ENCODE measurements around the gene NEDD8. TPM values are rescaled to one million over a fixed set of nuclear protein-coding genes. Genes with fewer than 3 reads are reported as not detected.

NEDD8 gene
- total RNA-seq, 1 experiment from 2014 or later: 214 TPM

DNA sequence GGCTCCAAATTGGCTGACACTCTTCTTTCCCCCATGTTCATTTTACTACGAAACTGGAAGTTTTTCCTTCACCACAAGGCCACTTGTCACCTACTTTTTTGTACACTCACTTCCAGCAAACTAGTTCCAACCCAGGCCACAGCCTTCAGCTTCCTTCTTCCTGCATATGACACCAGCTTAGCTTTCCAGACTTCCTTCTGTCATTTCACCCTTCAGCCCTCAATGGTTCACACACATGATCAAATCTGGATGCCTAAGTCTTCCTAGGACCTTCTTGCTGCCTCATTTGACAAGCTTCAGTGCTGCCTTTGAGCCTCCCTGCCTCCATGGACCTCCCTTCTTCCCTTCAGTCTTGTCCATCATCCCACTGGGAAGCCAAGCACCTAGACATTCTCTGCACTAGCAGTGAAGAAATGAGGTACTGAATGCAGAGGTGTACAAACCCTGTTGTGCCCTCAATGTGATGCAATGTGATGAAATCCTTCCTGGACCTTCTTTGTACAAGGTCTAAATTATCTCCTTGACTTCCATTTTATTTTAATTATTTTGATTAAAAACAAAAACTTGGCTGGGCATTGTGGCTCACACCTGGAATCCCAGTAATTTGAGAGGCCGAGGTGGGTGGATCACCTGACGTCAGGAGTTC, 64.6 kb downstream of the NEDD8 start:
- H3T11ph ChIP-seq (ENCODE audit: low read length): no peak overlapping the region
- H4K5ac ChIP-seq (ENCODE audit: insufficient read length, low read depth, low read length): no peak overlapping the region
- no peak overlapping the region for H3K56ac ChIP-seq (ENCODE audit: insufficient read length, low read depth, low read length)
- no peaks in the 10 kb centered on the region for H3K79me1 ChIP-seq (ENCODE audit: insufficient read depth, low read depth, low read length, poor library complexity, severe bottlenecking)
- no peak overlapping the region for H2BK120ac ChIP-seq (ENCODE audit: low read depth, low read length, poor library complexity, severe bottlenecking)
- H3K23ac ChIP-seq (ENCODE audit: insufficient read length, low read depth, low read length): no peak overlapping the region
- no CpG with 5 or more reads among the region's 3 CpGs for WGBS (ENCODE audit: extremely low coverage, insufficient read length, low lambda C conversion rate)
- no peaks in the 10 kb centered on the region; the same call in 1 of the 2 replicates for H3K27me3 Mint-ChIP-seq (ENCODE audit: low read depth)
- no peak overlapping the region for H2BK5ac ChIP-seq (ENCODE audit: insufficient read length, low read length)
- no peak overlapping the region for H2BK15ac ChIP-seq (ENCODE audit: low read depth, low read length)
- no peak for DNase-seq
- H3K9me3 ChIP-seq (ENCODE audit: control insufficient read depth, low read depth, low read length): no peaks in the 10 kb centered on the region
- H3K18ac ChIP-seq (ENCODE audit: insufficient read length, low read depth, low read length): no peak overlapping the region
- H3K27ac ChIP-seq (ENCODE audit: insufficient read length, low read depth, low read length): no peak overlapping the region
- H3K27me3 ChIP-seq (ENCODE audit: insufficient read depth, low read length): no peaks in the 10 kb centered on the region
- H3K4me2 ChIP-seq (ENCODE audit: insufficient read depth, insufficient read length, low read length): no peak overlapping the region
- H2AFZ ChIP-seq (ENCODE audit: low read length): no peak overlapping the region
- H3K4ac ChIP-seq (ENCODE audit: low read depth, low read length): no peak overlapping the region
- no peak overlapping the region for H4K91ac ChIP-seq (ENCODE audit: insufficient read length, low read depth, low read length)
- no peak overlapping the region for H3K9ac ChIP-seq (ENCODE audit: extremely low read depth, insufficient read length, low read length)
- H3K14ac ChIP-seq (ENCODE audit: insufficient read depth, low read length): no peak overlapping the region
- no peak overlapping the region; a peak in 2 of 7 replicates for H3K27ac Mint-ChIP-seq
- peaks cover 5 to 7% of the 10 kb centered on the region in 2 experiments; a peak in 3 of 4 replicates for H3K4me1 Mint-ChIP-seq
- no peak overlapping the region for H4K8ac ChIP-seq (replicated peaks; ENCODE audit: insufficient read length, low read depth, low read length)
- no peaks in the 10 kb centered on the region for H3K4me1 ChIP-seq (ENCODE audit: insufficient read depth, low read length)
- H2AK5ac ChIP-seq (ENCODE audit: insufficient read length, low read length): no peak overlapping the region
- H3K23me2 ChIP-seq (ENCODE audit: insufficient read length, low read depth, low read length, poor library complexity, severe bottlenecking): peaks cover 8% of the 10 kb centered on the region
- TF ChIP-seq, protein P1, sequence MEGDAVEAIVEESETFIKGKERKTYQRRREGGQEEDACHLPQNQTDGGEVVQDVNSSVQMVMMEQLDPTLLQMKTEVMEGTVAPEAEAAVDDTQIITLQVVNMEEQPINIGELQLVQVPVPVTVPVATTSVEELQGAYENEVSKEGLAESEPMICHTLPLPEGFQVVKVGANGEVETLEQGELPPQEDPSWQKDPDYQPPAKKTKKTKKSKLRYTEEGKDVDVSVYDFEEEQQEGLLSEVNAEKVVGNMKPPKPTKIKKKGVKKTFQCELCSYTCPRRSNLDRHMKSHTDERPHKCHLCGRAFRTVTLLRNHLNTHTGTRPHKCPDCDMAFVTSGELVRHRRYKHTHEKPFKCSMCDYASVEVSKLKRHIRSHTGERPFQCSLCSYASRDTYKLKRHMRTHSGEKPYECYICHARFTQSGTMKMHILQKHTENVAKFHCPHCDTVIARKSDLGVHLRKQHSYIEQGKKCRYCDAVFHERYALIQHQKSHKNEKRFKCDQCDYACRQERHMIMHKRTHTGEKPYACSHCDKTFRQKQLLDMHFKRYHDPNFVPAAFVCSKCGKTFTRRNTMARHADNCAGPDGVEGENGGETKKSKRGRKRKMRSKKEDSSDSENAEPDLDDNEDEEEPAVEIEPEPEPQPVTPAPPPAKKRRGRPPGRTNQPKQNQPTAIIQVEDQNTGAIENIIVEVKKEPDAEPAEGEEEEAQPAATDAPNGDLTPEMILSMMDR (conservative IDR thresholded peaks at IDR 0.05): no peak
- H2BK12ac ChIP-seq (ENCODE audit: insufficient read length, low read depth, low read length): no peak overlapping the region
- H3K79me2 ChIP-seq (ENCODE audit: insufficient read depth, low read length): no peaks in the 10 kb centered on the region
- H2BK20ac ChIP-seq (ENCODE audit: low read depth, low read length, poor library complexity, severe bottlenecking): no peak overlapping the region
- H3K9me3 Mint-ChIP-seq: no peaks in the 10 kb centered on the region; a peak in 1 of 5 replicates
- H3K36me3 Mint-ChIP-seq (ENCODE audit: insufficient read depth in 1 of 3, low read depth in 3 of 3): peaks cover 4 to 37% (median 19%) of the 10 kb centered on the region in 3 experiments
- H3K4me3 Mint-ChIP-seq: no peak overlapping the region; a peak in 1 of 5 replicates
- H4K20me1 ChIP-seq (ENCODE audit: control insufficient read depth, insufficient read depth, insufficient read length): no peaks in the 10 kb centered on the region

Other genes starting within 250 kb of the NEDD8 start
- gene DHRS4L2, start 243.4 kb downstream of the NEDD8 start, total RNA-seq (2021): 9.7 and 10.2 TPM in 2 replicates
- 4.7 and 5.8 TPM in 2 replicates for gene CARMIL3, start 180.4 kb downstream of the NEDD8 start, total RNA-seq (2021)
- not detected in 2 replicates for gene CPNE6, start 160.8 kb downstream of the NEDD8 start, total RNA-seq (2021)
- 48.9 and 50.2 TPM in 2 replicates for gene PCK2, start 138.1 kb downstream of the NEDD8 start, total RNA-seq (2021)
- gene DCAF11, start 117.6 kb downstream of the NEDD8 start, total RNA-seq (2021): 73.4 and 74.3 TPM in 2 replicates
- gene NRL, start 117.4 kb downstream of the NEDD8 start, total RNA-seq (2021): 2.2 and 2.5 TPM in 2 replicates
- gene FITM1, start 101.7 kb downstream of the NEDD8 start, total RNA-seq (2021): 0.31 and 0.72 TPM in 2 replicates
- 109 TPM in 2 replicates for gene PSME1, start 96.2 kb downstream of the NEDD8 start, total RNA-seq (2021)
- gene EMC9, start 90.8 kb downstream of the NEDD8 start, total RNA-seq (2021): 52.9 and 55.9 TPM in 2 replicates
- 125 and 126 TPM in 2 replicates for gene PSME2, start 85.8 kb downstream of the NEDD8 start, total RNA-seq (2021)
- 67.8 and 87.3 TPM in 2 replicates for gene RNF31, start 84.9 kb downstream of the NEDD8 start, total RNA-seq (2021)
- 20.9 and 27.6 TPM in 2 replicates for gene IRF9, start 71.1 kb downstream of the NEDD8 start, total RNA-seq (2021)
- gene REC8, start 60.3 kb downstream of the NEDD8 start, total RNA-seq (2021): 58.0 and 58.5 TPM in 2 replicates
- gene IPO4, start 43.6 kb downstream of the NEDD8 start, total RNA-seq (2021): 114 and 116 TPM in 2 replicates
- 31.6 and 31.8 TPM in 2 replicates for gene TM9SF1, start 36.9 kb downstream of the NEDD8 start, total RNA-seq (2021)
- gene TSSK4, start 26.7 kb downstream of the NEDD8 start, total RNA-seq (2021): not detected in 2 replicates
- 42.0 and 46.2 TPM in 2 replicates for gene CHMP4A, start 18.9 kb downstream of the NEDD8 start, total RNA-seq (2021)
- 18.8 and 19.0 TPM in 2 replicates for gene MDP1, start 16.3 kb downstream of the NEDD8 start, total RNA-seq (2021)
- 84.7 and 86.9 TPM in 2 replicates for gene GMPR2, start 562 bp upstream of the NEDD8 start, total RNA-seq (2021)
- 41.3 and 47.6 TPM in 2 replicates for gene TINF2, start 10.3 kb upstream of the NEDD8 start, total RNA-seq (2021)
- gene TGM1, start 30.8 kb upstream of the NEDD8 start, total RNA-seq (2021): 1.8 and 2.9 TPM in 2 replicates
- gene RABGGTA, start 39.2 kb upstream of the NEDD8 start, total RNA-seq (2021): 25.6 and 26.1 TPM in 2 replicates
- gene DHRS1, start 67.4 kb upstream of the NEDD8 start, total RNA-seq (2021): 18.2 and 19.1 TPM in 2 replicates
- 34.7 and 35.0 TPM in 2 replicates for gene NOP9, start 67.5 kb upstream of the NEDD8 start, total RNA-seq (2021)
- gene CIDEB, start 75.6 kb upstream of the NEDD8 start, total RNA-seq (2021): not detected in 2 replicates
- gene LTB4R2, start 77.8 kb upstream of the NEDD8 start, total RNA-seq (2021): 13.0 and 13.4 TPM in 2 replicates
- 8.9 and 9.2 TPM in 2 replicates for gene LTB4R, start 79.1 kb upstream of the NEDD8 start, total RNA-seq (2021)
- 0.09 and 0.53 TPM in 2 replicates for gene ADCY4, start 102.7 kb upstream of the NEDD8 start, total RNA-seq (2021)
- 0.35 TPM in 1 of 2 replicates, not detected in the other for gene RIPK3, start 107.6 kb upstream of the NEDD8 start, total RNA-seq (2021)
- 43.0 and 46.4 TPM in 2 replicates for gene NFATC4, start 135.8 kb upstream of the NEDD8 start, total RNA-seq (2021)
- 18.1 and 18.7 TPM in 2 replicates for gene NYNRIN, start 166.6 kb upstream of the NEDD8 start, total RNA-seq (2021)
- gene CBLN3, start 197.3 kb upstream of the NEDD8 start, total RNA-seq (2021): 0.39 and 0.44 TPM in 2 replicates
- gene KHNYN, start 197.6 kb upstream of the NEDD8 start, total RNA-seq (2021): 30.0 and 31.3 TPM in 2 replicates
- 56.2 and 65.0 TPM in 2 replicates for gene SDR39U1, start 210.4 kb upstream of the NEDD8 start, total RNA-seq (2021)